ENCODE data around the gene CHGA.

DNA sequence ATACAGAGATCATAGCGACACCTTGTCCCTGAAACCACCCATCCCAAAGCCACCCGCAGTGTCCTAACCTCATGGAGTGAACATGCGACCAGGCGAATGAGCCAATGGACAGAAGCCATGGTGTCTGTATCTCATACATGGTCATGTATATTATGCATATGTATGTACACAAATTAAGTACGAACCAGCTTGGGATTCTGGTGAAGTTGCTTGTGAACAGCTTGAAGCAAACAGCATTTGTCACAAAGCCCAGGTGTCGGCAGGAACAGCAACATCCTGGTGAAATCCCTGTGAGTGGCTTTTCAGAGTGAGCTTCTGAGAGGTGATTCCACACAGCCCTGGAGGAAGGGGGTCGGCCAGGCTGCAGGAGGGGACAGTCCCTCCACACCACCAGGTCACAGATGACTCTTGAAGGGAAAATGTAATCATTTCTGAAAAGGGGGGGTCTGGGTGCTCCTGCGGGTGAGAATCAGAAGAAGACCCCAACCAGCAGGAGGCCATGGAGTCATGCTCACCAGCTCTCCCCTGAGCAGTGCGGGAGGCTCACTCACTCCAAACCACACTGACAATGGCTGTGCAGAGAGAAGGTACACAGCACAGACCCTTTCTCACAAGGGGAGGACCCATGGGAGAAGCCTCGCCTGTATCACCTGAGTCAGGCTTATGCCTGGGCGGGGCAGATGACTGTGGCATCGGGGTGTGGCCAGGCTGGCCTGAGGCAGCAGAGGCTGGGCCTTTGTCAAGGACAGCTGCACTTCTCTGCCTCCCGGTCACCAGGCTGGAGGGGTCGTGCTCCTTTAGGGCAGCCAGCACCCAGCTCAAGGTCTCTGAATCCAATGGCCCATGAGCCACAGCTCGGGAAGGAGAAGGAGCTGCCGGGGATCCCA lies 14.3 kb downstream of the CHGA start:
- TF ChIP-seq, protein P1, sequence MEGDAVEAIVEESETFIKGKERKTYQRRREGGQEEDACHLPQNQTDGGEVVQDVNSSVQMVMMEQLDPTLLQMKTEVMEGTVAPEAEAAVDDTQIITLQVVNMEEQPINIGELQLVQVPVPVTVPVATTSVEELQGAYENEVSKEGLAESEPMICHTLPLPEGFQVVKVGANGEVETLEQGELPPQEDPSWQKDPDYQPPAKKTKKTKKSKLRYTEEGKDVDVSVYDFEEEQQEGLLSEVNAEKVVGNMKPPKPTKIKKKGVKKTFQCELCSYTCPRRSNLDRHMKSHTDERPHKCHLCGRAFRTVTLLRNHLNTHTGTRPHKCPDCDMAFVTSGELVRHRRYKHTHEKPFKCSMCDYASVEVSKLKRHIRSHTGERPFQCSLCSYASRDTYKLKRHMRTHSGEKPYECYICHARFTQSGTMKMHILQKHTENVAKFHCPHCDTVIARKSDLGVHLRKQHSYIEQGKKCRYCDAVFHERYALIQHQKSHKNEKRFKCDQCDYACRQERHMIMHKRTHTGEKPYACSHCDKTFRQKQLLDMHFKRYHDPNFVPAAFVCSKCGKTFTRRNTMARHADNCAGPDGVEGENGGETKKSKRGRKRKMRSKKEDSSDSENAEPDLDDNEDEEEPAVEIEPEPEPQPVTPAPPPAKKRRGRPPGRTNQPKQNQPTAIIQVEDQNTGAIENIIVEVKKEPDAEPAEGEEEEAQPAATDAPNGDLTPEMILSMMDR (IDR thresholded peaks at IDR 0.05), result no peak
- no peak for TF ChIP-seq POLR2A (IDR thresholded peaks at IDR 0.05)

All from heart left ventricle (tissue), 13 donors.